AG20443 (cell line): ENCODE measurements around the gene NAV3.

ENCODE experiments used
- DNase-seq: peaks from one replicate; pipeline ENCODE4 v3.0.0; 2012; ENCODE audit warnings: low spot score, mixed read lengths

The NAV3 gene, protein sequence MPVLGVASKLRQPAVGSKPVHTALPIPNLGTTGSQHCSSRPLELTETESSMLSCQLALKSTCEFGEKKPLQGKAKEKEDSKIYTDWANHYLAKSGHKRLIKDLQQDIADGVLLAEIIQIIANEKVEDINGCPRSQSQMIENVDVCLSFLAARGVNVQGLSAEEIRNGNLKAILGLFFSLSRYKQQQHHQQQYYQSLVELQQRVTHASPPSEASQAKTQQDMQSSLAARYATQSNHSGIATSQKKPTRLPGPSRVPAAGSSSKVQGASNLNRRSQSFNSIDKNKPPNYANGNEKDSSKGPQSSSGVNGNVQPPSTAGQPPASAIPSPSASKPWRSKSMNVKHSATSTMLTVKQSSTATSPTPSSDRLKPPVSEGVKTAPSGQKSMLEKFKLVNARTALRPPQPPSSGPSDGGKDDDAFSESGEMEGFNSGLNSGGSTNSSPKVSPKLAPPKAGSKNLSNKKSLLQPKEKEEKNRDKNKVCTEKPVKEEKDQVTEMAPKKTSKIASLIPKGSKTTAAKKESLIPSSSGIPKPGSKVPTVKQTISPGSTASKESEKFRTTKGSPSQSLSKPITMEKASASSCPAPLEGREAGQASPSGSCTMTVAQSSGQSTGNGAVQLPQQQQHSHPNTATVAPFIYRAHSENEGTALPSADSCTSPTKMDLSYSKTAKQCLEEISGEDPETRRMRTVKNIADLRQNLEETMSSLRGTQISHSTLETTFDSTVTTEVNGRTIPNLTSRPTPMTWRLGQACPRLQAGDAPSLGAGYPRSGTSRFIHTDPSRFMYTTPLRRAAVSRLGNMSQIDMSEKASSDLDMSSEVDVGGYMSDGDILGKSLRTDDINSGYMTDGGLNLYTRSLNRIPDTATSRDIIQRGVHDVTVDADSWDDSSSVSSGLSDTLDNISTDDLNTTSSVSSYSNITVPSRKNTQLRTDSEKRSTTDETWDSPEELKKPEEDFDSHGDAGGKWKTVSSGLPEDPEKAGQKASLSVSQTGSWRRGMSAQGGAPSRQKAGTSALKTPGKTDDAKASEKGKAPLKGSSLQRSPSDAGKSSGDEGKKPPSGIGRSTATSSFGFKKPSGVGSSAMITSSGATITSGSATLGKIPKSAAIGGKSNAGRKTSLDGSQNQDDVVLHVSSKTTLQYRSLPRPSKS (N-terminal part only)

DNA sequence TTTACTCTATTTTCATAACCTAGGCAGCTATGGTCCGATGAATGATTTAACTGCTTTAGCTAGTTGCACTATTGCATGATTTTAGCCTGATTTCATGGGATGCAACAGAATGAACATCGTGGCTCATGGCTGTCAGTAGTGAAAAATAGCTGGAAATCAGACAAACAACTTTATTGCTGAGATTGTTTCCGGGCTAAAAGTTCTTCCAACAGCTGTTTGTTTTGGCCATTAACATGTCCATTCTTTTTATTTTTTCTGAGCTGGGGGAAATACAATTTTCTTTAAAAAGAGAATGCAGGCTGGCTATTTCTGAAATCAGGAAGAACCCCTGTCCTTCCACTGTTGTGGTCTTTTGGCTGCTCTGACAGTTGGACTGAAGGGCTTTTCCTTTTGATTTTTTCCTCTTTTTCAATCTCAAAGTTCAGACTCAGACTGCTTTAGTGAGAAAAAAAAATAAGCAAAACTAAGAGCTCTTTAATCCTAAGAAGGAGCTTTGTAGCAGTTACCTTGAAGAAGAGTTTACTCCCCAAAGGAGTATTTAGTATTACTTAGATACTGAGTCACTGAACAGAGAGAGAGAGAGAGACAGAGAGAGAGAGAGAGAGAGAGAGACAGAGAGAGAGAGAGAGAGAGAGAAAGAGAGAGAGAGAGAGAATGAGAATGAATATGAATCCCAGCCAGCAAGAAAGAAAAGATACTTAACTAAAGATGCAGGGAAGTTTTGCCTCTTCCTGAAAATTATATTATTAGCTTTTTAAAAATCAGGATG is at the start of gene NAV3:
Gene NAV3 (plus strand): TSS at position 312 of the 769 bp plus-strand sequence. CDS start 568 bp downstream, outside the sequence.
- no peak for DNase-seq

DNA sequence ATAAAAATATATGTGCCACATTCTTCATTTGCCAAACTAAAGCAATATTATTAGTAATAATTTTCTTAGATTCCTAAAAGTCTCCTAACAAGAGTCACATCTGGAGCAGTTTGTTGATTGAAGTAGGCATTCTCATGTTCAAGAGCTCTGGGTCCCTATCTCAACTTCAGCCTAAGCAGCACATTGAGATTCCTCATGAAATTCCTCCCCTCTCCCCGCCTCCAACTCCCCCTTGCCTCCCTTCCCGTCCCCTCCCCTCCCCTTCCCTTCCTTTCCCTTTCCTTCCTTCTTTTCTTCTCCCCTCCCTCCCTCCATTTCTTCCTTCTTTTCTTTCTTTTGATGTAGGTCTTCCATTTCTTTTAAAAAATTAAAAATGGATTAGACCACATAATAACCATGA is 48.7 kb upstream of the NAV3 start:
- no peak for DNase-seq

DNA sequence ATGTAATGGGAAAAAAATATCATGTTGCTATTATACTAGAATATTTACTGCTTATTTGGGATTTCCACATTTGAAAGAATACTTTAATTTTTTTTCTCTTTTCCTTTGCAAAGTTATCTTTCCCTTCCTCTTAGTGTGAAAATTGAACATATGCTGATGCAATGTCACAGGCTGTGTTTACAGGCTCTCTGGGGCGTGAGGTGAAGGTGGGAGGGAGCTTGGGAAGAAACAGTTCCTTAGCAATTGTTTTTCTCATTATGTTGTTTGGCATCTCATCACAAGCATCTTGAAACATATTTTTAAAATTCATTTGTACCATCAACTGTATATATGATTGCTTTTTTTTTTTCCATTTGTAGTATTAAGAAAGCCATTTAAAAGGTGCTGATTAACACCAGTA is 47.9 kb upstream of the NAV3 start:
- no peak for DNase-seq

DNA sequence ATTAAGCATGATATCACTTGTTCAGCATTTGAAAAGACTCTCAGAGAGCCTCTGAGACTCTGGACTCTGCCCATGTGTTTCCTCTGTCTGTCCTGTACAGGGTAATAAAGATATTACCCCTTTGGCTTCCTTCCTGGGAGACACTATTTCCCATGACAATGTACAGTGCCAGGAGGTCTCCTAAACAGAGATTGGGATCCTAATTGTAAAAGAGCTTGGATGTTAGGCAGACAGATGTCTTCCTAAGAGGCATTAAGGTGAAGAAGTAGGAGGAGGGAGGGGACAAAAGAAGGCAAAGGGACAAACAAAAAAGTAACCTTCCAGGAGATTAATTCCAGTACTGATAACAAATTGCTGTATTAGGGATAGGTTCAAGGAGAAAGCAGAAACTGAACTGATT is 45.5 kb upstream of the NAV3 start:
- no peak for DNase-seq

DNA sequence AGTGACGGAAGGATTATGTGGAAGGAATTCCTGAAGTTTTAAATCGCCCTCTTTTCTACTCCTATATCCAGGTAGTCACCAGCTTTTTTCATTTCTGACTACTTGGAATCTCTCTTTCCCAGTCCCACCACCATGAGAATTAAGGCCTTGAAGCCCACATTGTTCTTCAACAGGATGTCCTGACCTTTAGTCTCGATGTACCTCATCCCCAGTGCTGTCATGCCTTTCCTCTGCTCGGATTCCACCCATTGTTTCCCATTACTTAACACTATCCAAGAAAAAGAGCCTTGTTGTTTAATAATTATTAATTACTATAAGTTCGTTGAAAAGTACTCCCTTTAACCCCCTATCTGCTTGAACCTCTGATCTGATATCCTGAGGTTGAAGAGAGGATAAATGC is 44.0 kb upstream of the NAV3 start:
- no peak for DNase-seq

DNA sequence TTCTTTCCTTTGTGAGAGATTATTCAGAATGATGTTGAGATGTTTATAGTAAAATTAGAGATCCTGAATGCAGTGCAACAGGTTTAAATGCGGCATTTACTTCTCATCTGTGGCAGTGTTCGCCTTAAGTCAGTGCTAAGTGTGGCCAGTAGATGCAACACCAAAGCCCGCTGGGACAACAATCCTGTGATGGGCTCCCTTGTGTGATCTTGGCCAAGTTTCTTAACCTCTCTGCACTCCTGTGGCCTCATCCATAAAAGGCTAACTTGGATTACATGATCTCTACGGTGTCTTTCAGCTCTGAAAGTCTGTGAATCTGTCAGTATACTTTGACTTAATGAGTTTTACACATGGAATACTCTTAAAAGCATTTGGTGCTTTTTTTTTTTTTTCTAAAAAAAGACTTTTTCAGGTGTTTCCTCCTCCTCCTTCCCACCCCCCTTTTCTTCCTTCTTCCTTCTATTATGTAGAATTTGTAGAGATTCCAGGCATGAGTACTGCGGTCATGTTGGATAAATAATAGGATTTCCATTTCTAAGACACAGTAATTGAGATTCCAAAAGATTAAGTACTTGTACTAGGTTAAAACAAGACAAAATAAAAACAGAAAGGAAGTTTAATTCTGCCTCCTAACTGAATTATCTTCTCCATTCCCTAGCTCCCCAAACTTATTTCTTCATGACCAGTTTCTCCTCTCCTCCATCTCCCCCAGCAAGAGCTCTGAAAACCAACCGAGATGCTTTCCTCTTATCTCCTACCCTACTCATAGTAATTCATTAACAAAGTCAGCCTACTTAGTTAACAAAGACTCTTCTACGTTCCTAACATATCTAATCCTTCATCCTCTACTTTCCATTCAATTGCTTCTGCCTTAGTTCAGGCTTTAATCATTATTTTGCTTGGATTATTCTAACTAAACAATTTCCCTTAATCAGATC is 42.2 kb upstream of the NAV3 start:
- no peak for DNase-seq

DNA sequence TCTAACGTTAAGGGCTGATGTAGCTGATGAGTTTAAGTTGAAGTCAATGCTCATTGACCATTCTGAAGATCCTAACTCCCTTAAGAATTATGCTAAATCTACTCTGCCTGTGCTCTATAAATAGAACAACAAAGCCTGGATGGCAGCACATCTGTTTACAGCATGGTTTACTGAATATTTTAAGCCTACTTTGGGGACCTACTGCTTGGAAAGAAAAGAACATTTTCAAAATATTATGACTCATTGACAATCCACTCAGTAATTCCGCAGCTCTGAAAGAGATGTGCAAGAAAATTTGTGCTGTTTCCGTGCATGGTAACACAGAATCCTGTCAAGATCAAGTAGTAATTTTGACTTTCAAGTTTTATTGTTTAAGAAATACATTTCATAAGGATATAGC is 35.0 kb upstream of the NAV3 start:
- no peak for DNase-seq

DNA sequence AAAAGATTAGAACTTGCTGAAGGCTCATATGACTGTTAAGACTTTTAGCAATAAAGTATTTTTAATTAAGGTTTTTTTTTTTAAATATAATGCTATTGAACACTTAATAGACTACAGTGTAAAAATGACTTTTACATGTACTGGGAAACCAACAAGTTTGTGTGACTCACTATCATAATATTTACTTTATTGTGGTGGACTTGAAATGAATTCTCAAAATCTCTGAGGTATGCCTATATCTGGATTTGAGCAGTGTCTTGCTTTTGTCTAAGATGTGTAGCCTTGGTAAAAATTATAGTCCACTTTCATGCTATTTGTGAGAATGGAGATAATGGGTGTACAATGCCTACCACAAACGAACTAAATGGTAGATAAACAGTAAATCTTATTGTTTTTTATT is 33.9 kb upstream of the NAV3 start:
- no peak for DNase-seq

DNA sequence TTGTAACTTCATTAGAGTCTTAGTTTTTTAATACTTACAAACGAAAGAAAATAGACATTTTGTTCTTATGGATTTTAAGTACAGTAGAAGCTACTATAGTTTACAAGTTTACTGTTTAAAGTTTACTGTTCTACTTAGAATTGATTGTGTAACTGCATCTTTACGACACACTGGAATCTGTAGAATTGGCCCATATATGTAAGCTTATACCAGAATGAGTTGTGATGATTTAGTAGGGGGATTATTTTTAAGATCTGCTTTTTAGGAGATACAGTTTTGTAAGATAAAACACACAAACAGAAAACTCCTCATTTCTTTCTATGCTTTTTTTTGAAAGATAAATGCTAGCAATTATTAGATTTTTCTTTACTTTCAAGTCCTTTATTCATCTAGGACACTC is 30.2 kb upstream of the NAV3 start:
- no peak for DNase-seq

DNA sequence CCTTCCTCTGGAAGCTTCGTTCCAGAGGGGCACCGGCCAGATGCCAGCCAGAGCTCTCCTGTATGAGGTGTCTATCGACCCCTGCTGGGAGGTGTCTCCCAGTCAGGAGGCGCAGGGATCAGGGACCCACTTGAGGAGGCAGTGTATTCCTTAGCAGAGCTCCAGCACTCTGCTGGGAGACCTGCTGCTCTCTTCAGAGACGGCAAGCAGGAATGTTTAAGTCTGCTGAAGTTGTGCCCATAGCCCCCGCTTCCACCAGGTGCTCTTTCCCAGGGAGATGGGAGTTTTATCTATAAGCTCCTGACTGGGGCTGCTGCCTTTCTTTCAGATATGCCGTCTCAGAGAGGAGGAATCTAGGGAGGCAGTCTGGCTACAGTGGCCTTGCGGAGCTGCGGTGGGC is 22.2 kb upstream of the NAV3 start:
- no peak for DNase-seq

DNA sequence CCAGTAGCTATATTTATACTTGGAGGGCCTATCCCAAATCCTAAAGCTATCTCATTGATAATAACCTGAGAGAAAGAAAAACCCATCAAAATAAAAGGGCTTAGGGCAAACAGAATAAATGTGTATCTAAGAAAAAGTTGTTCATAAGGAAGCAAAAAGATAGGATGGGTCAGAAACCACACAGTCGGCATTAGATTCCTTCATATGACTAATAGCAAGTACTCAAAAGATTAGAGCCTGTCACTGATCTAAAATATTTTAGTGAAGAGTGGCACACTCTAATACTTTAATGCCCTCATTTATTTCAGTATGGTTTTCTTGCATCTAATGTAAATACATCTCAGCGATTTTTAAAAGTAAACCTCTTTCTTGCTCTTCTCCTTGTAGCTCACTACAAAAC is 17.1 kb upstream of the NAV3 start:
- DNase-seq = no peak

DNA sequence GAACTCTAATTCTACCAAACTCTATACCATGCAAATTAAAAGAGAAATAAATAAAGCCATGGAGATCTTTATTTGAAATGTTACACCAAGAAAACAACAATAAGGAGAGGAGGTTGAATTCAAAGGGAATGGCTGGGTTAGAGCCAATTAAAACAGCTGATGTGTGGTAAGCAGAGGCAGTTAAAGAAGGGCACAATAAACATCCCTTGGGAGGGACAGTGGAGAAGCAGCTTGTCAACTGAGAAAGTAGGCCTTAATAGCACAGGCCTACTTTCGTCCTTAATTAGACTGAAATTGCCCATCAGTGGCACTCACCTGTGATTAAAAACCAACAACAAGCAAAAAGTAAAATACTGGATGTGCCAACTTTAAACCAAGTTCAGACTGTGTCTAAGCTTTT is 16.3 kb upstream of the NAV3 start:
- DNase-seq = no peak

DNA sequence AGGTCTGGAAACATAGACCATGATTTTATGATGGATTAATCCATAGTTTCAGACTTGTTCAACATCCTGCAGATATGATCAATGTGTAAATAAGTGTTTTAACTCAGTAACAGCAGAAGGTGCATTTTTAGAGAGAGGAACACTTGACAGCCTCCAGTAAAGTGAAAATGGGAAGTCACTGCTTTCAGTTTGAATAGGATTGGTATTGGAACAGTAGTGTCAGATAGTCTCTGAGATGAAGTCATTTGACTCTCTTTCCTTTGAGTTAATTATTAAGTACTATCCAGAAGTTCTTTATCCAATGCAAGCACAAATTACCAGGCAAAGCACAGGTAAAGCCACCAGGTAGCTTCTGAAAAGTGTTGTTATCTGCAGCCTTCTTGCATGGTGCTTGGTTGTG is 14.5 kb upstream of the NAV3 start:
- DNase-seq = no peak

DNA sequence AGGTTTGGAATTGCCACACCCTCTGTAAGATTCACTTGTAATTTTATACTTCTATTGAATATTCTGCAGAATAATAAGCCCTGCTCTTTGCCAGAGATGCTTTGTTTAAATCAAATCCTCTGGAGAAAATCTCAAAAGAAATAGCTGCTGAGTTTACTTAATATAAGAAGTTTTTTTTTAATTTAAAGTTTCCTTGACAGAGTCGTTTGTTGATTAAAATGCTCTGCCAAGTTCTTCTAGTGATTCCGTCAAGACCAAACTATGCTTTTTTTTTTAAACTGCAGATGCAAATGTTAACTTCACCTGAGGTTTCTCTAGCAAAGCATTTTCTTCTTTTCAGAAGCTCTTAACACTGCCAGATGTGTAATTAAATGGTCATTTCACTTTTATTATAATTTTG is 13.4 kb upstream of the NAV3 start:
- no peak for DNase-seq

DNA sequence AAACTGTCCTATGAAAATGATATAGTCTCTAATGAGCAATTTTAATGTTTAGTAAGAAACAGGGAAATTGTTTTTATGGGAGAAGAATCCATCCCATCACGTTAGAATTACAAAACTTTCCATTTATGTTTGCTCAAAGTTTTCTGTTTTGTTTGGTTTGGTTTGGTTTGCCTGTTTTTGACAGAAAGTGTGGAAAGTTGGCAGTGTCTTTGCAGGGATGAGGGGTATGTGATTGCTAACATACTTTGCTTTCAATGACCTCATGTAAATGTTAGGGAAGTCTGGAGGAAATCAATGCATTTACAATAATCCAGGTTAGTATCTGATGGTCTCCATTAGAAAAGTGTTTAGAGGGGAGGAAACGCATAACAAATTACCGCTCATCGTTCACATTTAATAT is 12.3 kb upstream of the NAV3 start:
- DNase-seq = no peak

DNA sequence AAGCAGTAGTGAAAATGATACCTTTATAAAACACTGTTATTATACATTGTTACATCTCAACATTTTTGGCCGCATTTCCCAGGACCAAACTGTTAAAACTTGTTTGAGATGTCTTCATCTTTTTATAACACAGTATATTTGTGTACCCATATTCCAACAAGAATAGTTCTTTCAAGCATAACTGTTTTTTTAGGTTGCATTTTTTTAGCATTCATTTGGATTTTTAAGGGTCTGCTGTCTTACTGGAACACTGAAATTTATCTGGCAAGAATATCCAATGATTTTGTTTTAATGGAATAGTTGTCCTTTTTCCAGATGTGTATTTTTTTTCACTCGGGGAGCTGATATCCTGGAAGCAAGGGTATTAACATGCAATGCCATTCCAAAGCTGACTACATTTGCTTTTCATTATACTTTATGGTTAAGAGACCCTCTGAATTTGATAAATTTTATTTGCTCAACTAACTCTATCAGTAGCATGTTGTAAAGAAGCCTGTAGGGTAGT is 8.9 kb upstream of the NAV3 start:
- DNase-seq = no peak

DNA sequence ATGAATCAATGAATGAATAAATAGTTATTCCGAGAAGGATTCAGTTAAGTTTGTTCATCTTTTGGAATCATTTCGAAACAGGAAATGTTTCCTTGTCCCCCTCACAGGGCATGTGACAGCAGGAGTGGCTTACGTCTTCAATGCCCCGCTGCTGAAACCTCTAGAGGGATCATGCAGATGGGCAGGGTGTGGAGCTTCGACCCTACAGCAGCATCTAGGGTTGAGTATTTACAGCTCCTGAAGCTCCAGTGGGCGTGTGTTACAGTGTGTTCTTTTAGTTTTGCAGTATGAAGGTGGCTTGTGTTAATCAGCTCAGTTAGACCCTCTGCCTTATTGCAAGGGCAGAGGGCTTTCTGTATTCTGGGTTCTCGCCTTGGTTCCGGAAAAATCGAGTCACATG is 2.6 kb downstream of the NAV3 start:
- no peak for DNase-seq

DNA sequence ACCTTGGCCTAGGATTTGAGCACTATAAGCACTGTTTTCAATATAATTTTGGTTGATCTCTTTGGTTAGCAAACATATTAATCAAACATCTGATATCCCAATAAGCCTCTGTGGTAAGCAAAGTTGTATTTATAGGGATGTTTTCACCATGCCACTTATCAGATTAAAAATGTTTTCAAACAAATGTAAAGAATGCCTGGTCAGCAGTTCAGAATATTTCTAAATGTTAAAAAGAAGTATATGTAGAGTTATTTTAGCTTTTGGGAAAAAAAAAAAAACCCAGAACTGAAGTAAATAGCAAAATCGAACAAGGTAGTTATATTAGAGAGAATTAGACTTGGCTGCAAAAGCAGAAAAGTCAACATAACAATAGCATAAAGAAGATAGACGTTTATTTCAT is 3.9 kb downstream of the NAV3 start:
- no peak for DNase-seq

DNA sequence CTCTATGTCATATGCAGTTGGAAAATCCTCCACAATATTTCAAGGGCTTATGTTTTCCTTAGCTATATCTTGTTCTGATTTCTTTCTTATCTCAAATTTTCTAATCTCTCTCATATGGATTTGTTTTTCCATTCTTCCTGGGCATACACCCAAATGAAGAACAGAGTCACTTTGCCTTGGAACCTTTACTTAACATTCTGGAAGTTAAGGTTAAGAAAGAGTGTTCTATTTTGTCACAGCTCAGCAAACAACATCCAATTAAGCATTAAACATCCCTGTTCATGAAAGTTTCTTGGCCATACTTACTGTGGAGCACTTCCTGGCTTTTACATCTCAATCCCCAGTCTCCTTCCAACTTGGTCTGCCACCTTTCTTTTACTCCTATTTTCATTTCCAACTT is 5.3 kb downstream of the NAV3 start:
- DNase-seq = no peak

DNA sequence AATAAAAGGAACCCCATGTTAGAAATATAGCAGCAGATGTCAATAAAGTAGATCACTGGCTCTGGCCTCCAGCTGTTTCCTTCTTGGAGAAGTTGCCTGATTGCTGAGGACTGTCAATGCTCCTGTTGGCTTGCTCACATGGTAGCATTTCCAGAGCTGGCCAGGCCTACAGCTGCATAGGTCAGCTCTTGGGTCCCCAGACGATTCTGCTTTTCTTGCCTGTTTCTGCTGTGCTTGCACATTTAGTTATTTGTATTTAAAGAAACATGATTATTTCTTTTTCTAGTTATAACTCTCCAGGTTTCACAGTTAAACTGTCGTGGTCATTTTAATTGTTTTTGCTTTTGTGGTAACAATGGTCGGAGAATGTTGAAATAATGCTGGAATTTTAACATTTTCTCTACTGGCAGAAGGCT is 7.2 kb downstream of the NAV3 start:
- DNase-seq = peak; percentile 16

DNA sequence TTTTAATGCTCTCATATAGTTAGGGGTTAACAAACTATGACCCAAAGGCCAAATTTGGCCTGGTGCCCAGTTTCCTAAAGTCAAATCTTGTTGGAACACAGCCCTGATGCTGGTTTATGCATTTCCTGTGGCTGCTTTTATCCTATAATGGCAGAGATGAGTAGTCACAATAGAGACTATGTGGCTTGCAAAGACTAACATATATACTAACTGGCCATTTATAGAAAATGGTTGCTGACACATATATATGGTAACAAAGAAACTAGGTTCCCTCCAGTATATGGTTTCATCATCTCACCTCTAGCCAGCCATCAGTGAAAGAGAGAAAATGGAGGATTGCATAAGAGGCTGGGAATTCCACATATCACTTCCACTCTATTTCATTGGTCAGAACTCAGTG is 10.8 kb downstream of the NAV3 start:
- DNase-seq = no peak
